Epithelial cell of esophagus (primary cell): ENCODE data around the gene CTXND2.
A peak's percentile ranks its signal among the peaks of the same experiment; 100 is the strongest.
"Not testable (repeated sequence)": the region's sequence is repeated elsewhere in the genome, so short reads cannot be mapped to it uniquely, and the experiment has no call there.

Source experiments
- DNase-seq: peaks from one replicate; pipeline ENCODE4 v3.0.0; 2010; ENCODE audit warnings: low read depth
- H3K4me3 ChIP-seq: 2 replicates; pipeline ENCODE4 v1.5.1; 2011; ENCODE audit warnings: mild to moderate bottlenecking, low read length, control low read depth
- TF ChIP-seq, protein P1 (sequence below): IDR thresholded peaks from 2 replicates; pipeline ENCODE4 v1.5.1; 2011; ENCODE audit warnings: low read depth, mild to moderate bottlenecking, low read length, control low read depth, inconsistent platforms; ENCODE audit not compliant: insufficient read depth; ENCODE audit errors: missing control alignments

Gene CTXND2

GRCh38 chr1:150876119-150876454 is 10.8 kb upstream of the CTXND2 start:
- TF ChIP-seq, protein P1, sequence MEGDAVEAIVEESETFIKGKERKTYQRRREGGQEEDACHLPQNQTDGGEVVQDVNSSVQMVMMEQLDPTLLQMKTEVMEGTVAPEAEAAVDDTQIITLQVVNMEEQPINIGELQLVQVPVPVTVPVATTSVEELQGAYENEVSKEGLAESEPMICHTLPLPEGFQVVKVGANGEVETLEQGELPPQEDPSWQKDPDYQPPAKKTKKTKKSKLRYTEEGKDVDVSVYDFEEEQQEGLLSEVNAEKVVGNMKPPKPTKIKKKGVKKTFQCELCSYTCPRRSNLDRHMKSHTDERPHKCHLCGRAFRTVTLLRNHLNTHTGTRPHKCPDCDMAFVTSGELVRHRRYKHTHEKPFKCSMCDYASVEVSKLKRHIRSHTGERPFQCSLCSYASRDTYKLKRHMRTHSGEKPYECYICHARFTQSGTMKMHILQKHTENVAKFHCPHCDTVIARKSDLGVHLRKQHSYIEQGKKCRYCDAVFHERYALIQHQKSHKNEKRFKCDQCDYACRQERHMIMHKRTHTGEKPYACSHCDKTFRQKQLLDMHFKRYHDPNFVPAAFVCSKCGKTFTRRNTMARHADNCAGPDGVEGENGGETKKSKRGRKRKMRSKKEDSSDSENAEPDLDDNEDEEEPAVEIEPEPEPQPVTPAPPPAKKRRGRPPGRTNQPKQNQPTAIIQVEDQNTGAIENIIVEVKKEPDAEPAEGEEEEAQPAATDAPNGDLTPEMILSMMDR = no peak
- DNase-seq = peak; percentile 51
- peak overlapping the region; percentile 84 for H3K4me3 ChIP-seq

GRCh38 chr1:150878931-150879330 is 8.0 kb upstream of the CTXND2 start:
- DNase-seq, H3K4me3 ChIP-seq: not testable (repeated sequence)

GRCh38 chr1:150881331-150882070 is 5.4 kb upstream of the CTXND2 start:
- TF ChIP-seq, protein P1 = no peak
- peak; percentile 90 for DNase-seq
- no peak overlapping the region for H3K4me3 ChIP-seq

DNA sequence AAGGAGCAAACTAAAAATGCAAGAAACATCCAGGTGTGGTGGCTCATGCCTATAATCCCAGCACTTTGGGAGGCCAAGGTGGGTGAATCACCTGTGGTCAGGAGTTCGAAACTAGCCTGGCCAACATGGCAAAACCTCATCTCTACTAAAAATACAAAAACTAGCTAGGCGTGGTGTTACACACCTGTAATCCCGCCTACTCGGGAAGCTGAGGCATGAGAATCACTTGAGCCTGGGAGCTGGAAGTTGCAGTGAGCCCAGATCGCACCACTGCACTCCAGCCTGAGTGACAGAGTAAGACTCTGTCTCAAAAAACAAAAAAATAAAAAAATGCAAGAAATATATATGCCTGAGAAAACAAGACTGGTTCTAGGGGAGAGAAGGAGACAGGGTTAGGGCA is 3.8 kb upstream of the CTXND2 start:
- not testable (repeated sequence) for H3K4me3 ChIP-seq, DNase-seq

DNA sequence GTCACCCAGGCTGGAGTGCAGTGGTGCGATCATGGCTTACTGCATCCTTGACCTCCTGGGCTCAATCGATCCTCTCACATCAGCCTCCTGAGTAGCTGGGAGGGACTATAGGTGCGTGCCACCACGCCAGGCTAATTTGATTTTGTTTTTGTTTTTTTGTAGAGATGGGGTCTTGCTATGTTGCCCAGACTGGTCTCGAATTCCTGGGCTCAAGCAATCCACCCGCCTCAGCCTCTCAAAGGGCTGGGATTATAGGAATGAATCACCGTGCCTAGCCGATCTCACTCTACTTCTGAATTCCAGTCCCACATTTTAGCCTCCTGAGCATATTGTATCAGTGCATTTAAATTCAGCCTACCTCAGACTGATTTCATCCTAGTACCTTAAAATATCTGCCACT is 1.8 kb downstream of the CTXND2 start:
- DNase-seq = no peak
- TF ChIP-seq, protein P1 = no peak
- no peak overlapping the region for H3K4me3 ChIP-seq

- H3K4me3 ChIP-seq = no peak overlapping the region
- DNase-seq = no peak
- TF ChIP-seq, protein P1 = no peak
Observed at GRCh38 chr1:150890033-150890416, 3.1 kb downstream of the CTXND2 start.

- TF ChIP-seq, protein P1 = no peak
- no peak overlapping the region for H3K4me3 ChIP-seq
- DNase-seq = no peak
Observed at GRCh38 chr1:150893336-150893913, 6.5 kb downstream of the CTXND2 start.

- H3K4me3 ChIP-seq = no peak overlapping the region
- TF ChIP-seq, protein P1 = no peak
- DNase-seq = peak; percentile 73
Observed at GRCh38 chr1:150895618-150896017, 8.7 kb downstream of the CTXND2 start.

- DNase-seq, H3K4me3 ChIP-seq: not testable (repeated sequence)
Observed at GRCh38 chr1:150899795-150900194, 12.9 kb downstream of the CTXND2 start.
